Panc1 (cell line): Measurements from ENCODE around the gene PIP4K2C.

ENCODE experiments used
- CTCF ChIP-seq: fragments of 450-650 bp; IDR thresholded peaks from 2 replicates; pipeline ENCODE4 v1.5.1; 2017; ENCODE audit warnings: mild to moderate bottlenecking
- POLR2AphosphoS5 ChIP-seq: IDR thresholded peaks from 2 replicates; pipeline ENCODE4 v1.6.1; 2012; ENCODE audit warnings: mild to moderate bottlenecking, low read depth, low read length, moderate library complexity
- REST ChIP-seq, 2 experiments: IDR thresholded peaks; 2 replicates each; pipeline ENCODE4 v1.6.1; 2011 to 2012; ENCODE audit warnings: low read depth in 2 of 2, control low read depth in 1 of 2, low read length in 1 of 2, mild to moderate bottlenecking in 1 of 2, moderate library complexity in 1 of 2; ENCODE audit not compliant: insufficient read depth in 1 of 2
- SIN3A ChIP-seq: IDR thresholded peaks from 2 replicates; pipeline ENCODE4 v1.6.1; 2012; ENCODE audit warnings: low read depth, mild to moderate bottlenecking, low read length, moderate library complexity, borderline replicate concordance; ENCODE audit not compliant: insufficient read depth

- TF ChIP-seq CTCF, result no peak
- no peak for TF ChIP-seq POLR2AphosphoS5
- TF ChIP-seq REST (IDR thresholded peaks at IDR 0.05; ENCODE audit: insufficient read depth in 1 of 2, low read depth in 2 of 2, low read length in 1 of 2), result no peak
- TF ChIP-seq SIN3A, result no peak
These were observed 43.5 kb upstream of the PIP4K2C start for GRCh38 chr12:57547288-57548012.
